Lung (tissue), 12 donors: ENCODE measurements around the gene POC1A. TPM values are rescaled to one million over a fixed set of nuclear protein-coding genes. Genes with fewer than 3 reads are reported as not detected.
A peak's percentile ranks its signal among the peaks of the same experiment; 100 is the strongest.

ENCODE experiments used
- ATAC-seq: fragments of 200-7000 bp; cut with Tn5 transposase; one replicate; pipeline ENCODE4 v1.9.1; 2020; ENCODE audit warnings: moderate number of reproducible peaks; ENCODE audit not compliant: insufficient read depth, low FRiP score
- DNase-seq, 3 donors: peaks; one replicate each; pipeline ENCODE4 v3.0.0-alpha.2; 2013 to 2017
- H3K27ac ChIP-seq, 2 donors: one replicate each; pipeline ENCODE4 v1.5.1; 2013; ENCODE audit warnings: mild to moderate bottlenecking in 2 of 2, moderate library complexity in 2 of 2, control low read depth in 1 of 2, inconsistent platforms in 1 of 2, low read depth in 1 of 2, low read length in 1 of 2
- H3K27me3 ChIP-seq, 3 donors: one replicate each; pipeline ENCODE4 v1.5.1; 2013; ENCODE audit warnings: low read length in 2 of 3; ENCODE audit not compliant: control insufficient read depth in 3 of 3, insufficient read depth in 3 of 3
- H3K36me3 ChIP-seq, 4 donors: one replicate each; pipeline ENCODE4 v1.5.1; 2013; ENCODE audit warnings: low read length in 4 of 4, mild to moderate bottlenecking in 1 of 4, moderate library complexity in 1 of 4; ENCODE audit not compliant: control insufficient read depth in 4 of 4, insufficient read depth in 4 of 4
- H3K4me1 ChIP-seq, 5 donors: one replicate each; pipeline ENCODE4 v1.5.1; 2013; ENCODE audit warnings: low read length in 5 of 5, mild to moderate bottlenecking in 2 of 5, moderate library complexity in 1 of 5; ENCODE audit not compliant: control insufficient read depth in 5 of 5, insufficient read depth in 5 of 5
- H3K4me3 ChIP-seq: one replicate; pipeline ENCODE4 v1.5.1; 2013; ENCODE audit warnings: mild to moderate bottlenecking, control low read depth, moderate library complexity
- H3K9ac ChIP-seq, 2 donors: one replicate each; pipeline ENCODE4 v1.5.1; 2013; ENCODE audit warnings: low read length in 2 of 2, control low read depth in 1 of 2; ENCODE audit not compliant: insufficient read depth in 1 of 2
- H3K9me3 ChIP-seq, 4 donors: one replicate each; pipeline ENCODE4 v1.5.1; 2013; ENCODE audit warnings: low read length in 3 of 4, mild to moderate bottlenecking in 1 of 4, moderate library complexity in 1 of 4; ENCODE audit not compliant: control insufficient read depth in 4 of 4, insufficient read depth in 3 of 4
- CTCF ChIP-seq: IDR thresholded peaks from 2 replicates; pipeline ENCODE4 v1.5.1; 2012; ENCODE audit warnings: mild to moderate bottlenecking; ENCODE audit errors: control extremely low read depth, extremely low read depth
- WGBS, 2 donors: extraction: QIAGEN DNeasy Blood & Tissue Kit; methylation state at CpG; one replicate each; pipeline ENCODE4 v1.1.7; 2013; 5-methylcytosine and 5-hydroxymethylcytosine counted together
- polyA plus RNA-seq, 2 donors: library from polyadenylated mRNA; stranded (reverse); fragments of 200-250 nt; gene quantifications; one replicate each; pipeline ENCODE4 v1.2.1, GENCODE V29; 2013
- total RNA-seq, 2 donors: library from RNA; depleted of rRNA in 1 of 2; stranded (reverse); fragments of >200 nt in 1 of 2; gene quantifications; one replicate each; pipeline ENCODE4 v1.2.1, GENCODE V29; 2014 to 2021
- donor health status: control.
- donor health status: control.
- donor health status: Bipolar disorder and iron deficiency.
- donor health status: healthy.
- donor health status: DM: yes; HTN: yes; CAD: no.

Gene POC1A
- total and polyA plus RNA-seq, 4 donors, result 2.3 to 5.4 (median 4.0) TPM

- WGBS, 2 donors, result 61 to 65% methylated on average over 3 of the region's 3 CpGs
- peak overlapping the region; percentile 43 to 63 for H3K27ac ChIP-seq
- DNase-seq (no peak), ATAC-seq (no peak)
- no peak overlapping the region for H3K9ac ChIP-seq
- H3K36me3 ChIP-seq, result peaks cover 0 to 8% (median 0%) of the 10 kb centered on the region in 4 donors
- no peak for TF ChIP-seq CTCF
- no peaks in the 10 kb centered on the region for H3K27me3 ChIP-seq
- H3K9me3 ChIP-seq, result no peaks in the 10 kb centered on the region
- peaks cover 0 to 14% (median 0%) of the 10 kb centered on the region in 5 donors for H3K4me1 ChIP-seq
- H3K4me3 ChIP-seq, result no peak overlapping the region
Measured at GRCh38 chr3:52120556-52121463, 33.4 kb downstream of the POC1A start.

GRCh38 chr3:52119826-52120225, 34.4 kb downstream of the POC1A start:
- H3K9me3 ChIP-seq, result no peaks in the 10 kb centered on the region
- no peak overlapping the region for H3K4me3 ChIP-seq
- peaks cover 0 to 6% (median 0%) of the 10 kb centered on the region in 4 donors for H3K36me3 ChIP-seq
- H3K4me1 ChIP-seq, result peaks cover 0 to 14% (median 0%) of the 10 kb centered on the region in 5 donors
- ATAC-seq (no peak), DNase-seq (no peak)
- no peak overlapping the region for H3K27ac ChIP-seq
- no peak for TF ChIP-seq CTCF
- no peaks in the 10 kb centered on the region for H3K27me3 ChIP-seq
- no peak overlapping the region for H3K9ac ChIP-seq
- 63 to 79% methylated on average over 6 of the region's 6 CpGs for WGBS, 2 donors

GRCh38 chr3:52119099-52119498, 35.1 kb downstream of the POC1A start:
- no peak overlapping the region for H3K9ac ChIP-seq
- 86 to 91% methylated on average over 5 of the region's 5 CpGs for WGBS, 2 donors
- H3K9me3 ChIP-seq, result no peaks in the 10 kb centered on the region
- H3K4me1 ChIP-seq, result peaks cover 0 to 14% (median 0%) of the 10 kb centered on the region in 5 donors
- no peak for TF ChIP-seq CTCF
- H3K4me3 ChIP-seq, result no peak overlapping the region
- H3K27ac ChIP-seq, result no peak overlapping the region
- no peak for ATAC-seq
- peak in 1 of 3 donors; percentile 38 for DNase-seq
- no peaks in the 10 kb centered on the region for H3K27me3 ChIP-seq
- peaks cover 0 to 6% (median 0%) of the 10 kb centered on the region in 4 donors for H3K36me3 ChIP-seq
